HT-29 (cell line): ENCODE measurements around the gene LCA5. TPM values are rescaled to one million over a fixed set of nuclear protein-coding genes. Genes with fewer than 3 reads are reported as not detected.
"Not testable (repeated sequence)": the region's sequence is repeated elsewhere in the genome, so short reads cannot be mapped to it uniquely, and the experiment has no call there.

Experiments
- DNase-seq: peaks from one replicate; pipeline ENCODE4 v3.0.0-alpha.2; 2015; ENCODE audit warnings: low spot score
- total RNA-seq: library from RNA; depleted of rRNA; stranded (reverse); fragments of >200 nt; shearing (Covaris generic); gene quantifications from 2 replicates; pipeline ENCODE4 v1.2.3, GENCODE V29; 2014

Gene LCA5
- total RNA-seq, 1 experiment from 2014 or later = 0.36 TPM

- DNase-seq = peak; percentile 41
Measured at GRCh38 chr6:79538106-79538971, 1.1 kb upstream of the LCA5 start.

DNA sequence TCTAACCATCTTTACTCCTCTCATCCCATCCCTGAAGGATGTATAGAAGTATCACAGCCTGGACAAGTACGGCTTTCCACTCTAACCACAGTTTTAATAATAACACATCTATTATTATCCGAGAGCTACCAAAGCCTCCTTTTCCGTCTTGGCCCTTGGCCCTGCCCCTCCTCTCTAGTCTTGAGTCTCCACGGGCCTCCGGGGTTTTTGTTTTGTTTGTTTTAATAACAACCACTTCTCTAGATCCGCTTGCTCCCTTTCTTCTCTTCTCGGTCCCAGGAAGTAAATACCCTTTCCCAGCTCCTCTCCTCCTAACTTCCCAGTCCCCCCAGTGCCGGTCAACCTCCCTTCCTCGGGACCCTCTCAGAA is 661 bp downstream of the LCA5 start:
- DNase-seq = peak; percentile 47

DNA sequence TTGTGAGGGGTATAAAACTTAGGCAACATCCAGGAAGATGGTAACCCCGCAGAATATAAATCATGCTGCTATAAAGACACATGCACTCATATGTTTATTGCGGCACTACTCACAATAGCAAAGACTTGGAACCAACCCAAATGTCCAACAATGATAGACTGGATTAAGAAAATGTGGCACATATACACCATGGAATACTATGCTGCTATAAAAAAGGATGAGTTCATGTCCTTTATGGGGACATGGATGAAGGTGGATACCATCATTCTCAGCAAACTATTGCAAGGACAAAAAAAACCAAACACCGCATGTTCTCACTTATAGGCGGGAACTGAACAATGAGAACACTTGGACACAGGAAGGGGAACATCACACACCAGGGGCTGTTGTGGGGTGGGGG is 7.7 kb downstream of the LCA5 start:
- not testable (repeated sequence) for DNase-seq

GRCh38 chr6:79526897-79527296 is 10.3 kb downstream of the LCA5 start:
- no peak for DNase-seq

- DNase-seq = no peak
Measured at GRCh38 chr6:79525272-79526100, 11.7 kb downstream of the LCA5 start.

- no peak for DNase-seq
Measured at GRCh38 chr6:79524065-79524464, 13.2 kb downstream of the LCA5 start.

GRCh38 chr6:79522609-79523008 is 14.6 kb downstream of the LCA5 start:
- no peak for DNase-seq

DNA sequence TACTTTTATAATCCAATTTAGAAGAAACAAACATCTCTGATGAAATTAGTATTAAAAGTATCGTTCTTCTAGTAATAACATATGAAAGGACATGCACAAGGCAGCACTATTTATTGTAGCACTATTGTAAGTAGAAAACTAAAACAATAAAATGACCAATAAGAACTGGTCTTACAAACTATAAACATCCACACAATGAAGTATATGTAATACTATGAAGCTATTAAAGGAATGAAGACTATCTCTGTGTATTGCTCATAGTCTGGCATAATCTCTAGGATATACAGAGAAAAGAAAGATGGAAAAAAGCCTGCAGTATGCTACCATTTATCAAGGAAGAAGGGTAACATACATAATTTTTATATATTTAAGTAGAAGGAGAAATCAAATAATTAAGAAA is 16.7 kb downstream of the LCA5 start:
- no peak for DNase-seq

DNA sequence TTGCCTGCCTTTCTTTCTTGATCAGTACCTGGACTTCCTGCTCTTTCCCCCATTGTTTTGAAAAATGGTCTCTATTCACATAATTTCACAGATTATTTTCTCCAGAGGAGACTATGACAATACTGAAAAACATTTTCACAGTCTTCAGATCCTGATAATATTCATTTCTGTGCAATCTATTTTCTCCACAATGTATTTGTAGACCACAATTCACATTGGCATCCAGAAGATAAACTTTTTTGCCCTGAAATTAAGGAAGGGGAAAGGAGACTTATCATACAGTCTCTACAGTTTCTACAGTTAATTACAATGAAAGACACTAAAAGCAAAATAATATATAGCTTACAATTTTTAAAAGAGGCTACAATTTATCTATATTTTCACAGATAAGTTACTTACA is 18.4 kb downstream of the LCA5 start:
- DNase-seq = no peak

- no peak for DNase-seq
Measured at GRCh38 chr6:79515436-79515835, 21.8 kb downstream of the LCA5 start.

GRCh38 chr6:79513111-79513510 is 24.1 kb downstream of the LCA5 start:
- no peak for DNase-seq

- DNase-seq = no peak
Measured at GRCh38 chr6:79512014-79512413, 25.2 kb downstream of the LCA5 start.

- DNase-seq = no peak
Measured at GRCh38 chr6:79510707-79511106, 26.5 kb downstream of the LCA5 start.

- DNase-seq = no peak
Measured at GRCh38 chr6:79506251-79506650, 31.0 kb downstream of the LCA5 start.

- no peak for DNase-seq
Measured at GRCh38 chr6:79504372-79504771, 32.9 kb downstream of the LCA5 start.

GRCh38 chr6:79498842-79499241 is 38.4 kb downstream of the LCA5 start:
- no peak for DNase-seq

- no peak for DNase-seq
Measured at GRCh38 chr6:79495246-79495645, 42.0 kb downstream of the LCA5 start.

DNA sequence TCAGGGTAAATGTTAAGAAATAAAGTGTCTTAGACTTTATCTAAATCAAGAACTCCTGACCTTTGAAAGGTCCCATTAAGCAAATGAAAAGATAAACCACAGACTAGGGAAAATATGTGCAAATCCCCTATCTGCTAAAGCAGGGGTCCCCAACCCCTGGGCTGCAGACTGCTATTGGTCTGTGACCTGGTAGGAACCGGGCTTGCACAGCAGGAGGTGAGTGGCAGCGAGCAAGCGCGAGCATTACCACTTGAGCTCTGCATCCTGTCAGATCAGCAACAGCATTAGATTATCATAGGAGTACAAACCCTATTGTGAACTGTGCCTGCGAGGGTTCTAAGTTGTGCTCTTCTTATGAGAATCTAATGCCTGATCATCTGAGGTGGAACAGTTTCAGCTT is 42.4 kb downstream of the LCA5 start:
- no peak for DNase-seq

DNA sequence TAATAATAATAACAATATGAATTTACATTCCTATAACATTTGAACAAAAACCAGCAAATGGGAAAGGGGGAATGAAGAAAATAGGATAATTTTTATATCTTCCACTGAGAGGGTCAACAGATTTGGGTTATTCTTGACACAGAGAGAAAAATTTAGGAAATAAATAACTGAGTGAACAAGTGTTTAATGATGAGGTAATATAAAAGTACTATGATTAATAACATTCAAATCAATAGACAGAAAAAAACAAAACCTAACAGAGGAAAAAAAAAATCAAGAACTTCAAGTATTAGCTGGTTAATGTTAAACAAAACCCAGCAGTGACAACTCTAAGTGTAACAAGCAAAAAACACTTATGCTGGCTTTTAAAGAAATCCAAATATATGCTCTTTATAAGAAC is 66.5 kb downstream of the LCA5 start:
- no peak for DNase-seq

GRCh38 chr6:79469376-79470246 is 67.6 kb downstream of the LCA5 start:
- no peak for DNase-seq

GRCh38 chr6:79468587-79468986 is 68.6 kb downstream of the LCA5 start:
- no peak for DNase-seq

DNA sequence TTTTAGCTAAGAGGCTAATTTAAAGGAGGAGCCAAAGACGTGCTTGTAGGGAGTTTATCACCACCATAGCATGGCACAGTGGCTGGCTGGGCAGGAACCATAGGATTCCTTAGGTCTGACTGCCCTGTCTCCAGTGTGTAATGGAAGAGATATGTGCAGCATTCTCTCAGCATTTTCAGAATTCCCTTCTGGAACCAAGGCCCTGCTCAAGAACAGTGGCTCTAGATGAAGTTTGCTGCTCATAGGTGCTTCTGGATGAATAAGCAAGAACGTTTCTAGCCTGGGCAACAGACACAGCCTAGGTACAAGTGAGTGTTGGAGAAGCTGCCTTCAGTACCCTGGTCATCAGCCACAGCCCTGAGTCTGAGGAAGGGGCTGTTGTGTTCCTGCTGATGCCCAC is 69.1 kb downstream of the LCA5 start:
- no peak for DNase-seq
